Neural crest cell (in vitro differentiated cells): Measurements from ENCODE around the gene ZNRF4. TPM values are rescaled to one million over a fixed set of nuclear protein-coding genes. Genes with fewer than 3 reads are reported as not detected.
A peak's percentile ranks its signal among the peaks of the same experiment; 100 is the strongest.

Source experiments
- DNase-seq: peaks from one replicate; pipeline ENCODE4 v3.0.0; 2021; ENCODE audit warnings: low read depth, mixed read lengths, low spot score
- H3K27ac Mint-ChIP-seq: one replicate; pipeline ENCODE4 v1.8.0; 2021; ENCODE audit warnings: mild to moderate bottlenecking, mixed read lengths; ENCODE audit not compliant: unreplicated experiment
- H3K27me3 Mint-ChIP-seq: 2 replicates; pipeline ENCODE4 v1.8.0; 2021; ENCODE audit warnings: low read depth, mild to moderate bottlenecking, mixed read lengths
- H3K36me3 Mint-ChIP-seq: 2 replicates; pipeline ENCODE4 v1.8.0; 2021; ENCODE audit warnings: low read depth, mild to moderate bottlenecking, mixed read lengths
- H3K4me1 Mint-ChIP-seq: 2 replicates; pipeline ENCODE4 v1.8.0; 2021; ENCODE audit warnings: mixed read lengths
- H3K4me3 Mint-ChIP-seq: one replicate; pipeline ENCODE4 v1.8.0; 2021; ENCODE audit warnings: mild to moderate bottlenecking, mixed read lengths
- H3K9me3 Mint-ChIP-seq: 2 replicates; pipeline ENCODE4 v1.8.0; 2021; ENCODE audit warnings: mixed read lengths
- total RNA-seq: library from RNA; stranded (reverse); gene quantifications from 2 replicates; pipeline ENCODE4 v1.2.1, GENCODE V29; 2021
- TF ChIP-seq, protein P1 (sequence below): fragments of 200-600 bp; sonication (generic); conservative IDR thresholded peaks from 2 replicates; pipeline ENCODE4 v1.5.0; 2021; ENCODE audit warnings: antibody characterized with exemption, mild to moderate bottlenecking

ZNRF4 gene
- total RNA-seq, 1 donor from 2014 or later, result not detected

- Mint-ChIP-seq H3K4me3 (no peak overlapping the region), H3K27me3 (no peaks in the 10 kb centered on the region), H3K9me3 (no peaks in the 10 kb centered on the region), H3K27ac (peak overlapping the region; percentile 57), H3K4me1 (no peaks in the 10 kb centered on the region), H3K36me3 (peaks cover 2% of the 10 kb centered on the region)
- DNase-seq, result no peak
- TF ChIP-seq, protein P1, sequence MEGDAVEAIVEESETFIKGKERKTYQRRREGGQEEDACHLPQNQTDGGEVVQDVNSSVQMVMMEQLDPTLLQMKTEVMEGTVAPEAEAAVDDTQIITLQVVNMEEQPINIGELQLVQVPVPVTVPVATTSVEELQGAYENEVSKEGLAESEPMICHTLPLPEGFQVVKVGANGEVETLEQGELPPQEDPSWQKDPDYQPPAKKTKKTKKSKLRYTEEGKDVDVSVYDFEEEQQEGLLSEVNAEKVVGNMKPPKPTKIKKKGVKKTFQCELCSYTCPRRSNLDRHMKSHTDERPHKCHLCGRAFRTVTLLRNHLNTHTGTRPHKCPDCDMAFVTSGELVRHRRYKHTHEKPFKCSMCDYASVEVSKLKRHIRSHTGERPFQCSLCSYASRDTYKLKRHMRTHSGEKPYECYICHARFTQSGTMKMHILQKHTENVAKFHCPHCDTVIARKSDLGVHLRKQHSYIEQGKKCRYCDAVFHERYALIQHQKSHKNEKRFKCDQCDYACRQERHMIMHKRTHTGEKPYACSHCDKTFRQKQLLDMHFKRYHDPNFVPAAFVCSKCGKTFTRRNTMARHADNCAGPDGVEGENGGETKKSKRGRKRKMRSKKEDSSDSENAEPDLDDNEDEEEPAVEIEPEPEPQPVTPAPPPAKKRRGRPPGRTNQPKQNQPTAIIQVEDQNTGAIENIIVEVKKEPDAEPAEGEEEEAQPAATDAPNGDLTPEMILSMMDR, result no peak
Observed at GRCh38 chr19:5466072-5466471, 10.9 kb downstream of the ZNRF4 start.

- DNase-seq, result no peak
- Mint-ChIP-seq H3K4me3 (no peak overlapping the region), H3K27ac (peak overlapping the region; percentile 35), H3K4me1 (no peaks in the 10 kb centered on the region), H3K9me3 (no peaks in the 10 kb centered on the region), H3K36me3 (peaks cover 2% of the 10 kb centered on the region), H3K27me3 (no peaks in the 10 kb centered on the region)
- TF ChIP-seq, protein P1, result no peak
Observed at GRCh38 chr19:5466814-5467291, 11.6 kb downstream of the ZNRF4 start.

- no peaks in the 10 kb centered on the region for H3K36me3 Mint-ChIP-seq
- H3K27me3 Mint-ChIP-seq, result no peaks in the 10 kb centered on the region
- H3K4me1 Mint-ChIP-seq, result no peaks in the 10 kb centered on the region
- no peak for DNase-seq
- H3K4me3 Mint-ChIP-seq, result no peak overlapping the region
- no peak overlapping the region for H3K27ac Mint-ChIP-seq
- TF ChIP-seq, protein P1, result no peak
- no peaks in the 10 kb centered on the region for H3K9me3 Mint-ChIP-seq
Observed at GRCh38 chr19:5470264-5470671, 15.1 kb downstream of the ZNRF4 start.

GRCh38 chr19:5472286-5472685, 17.1 kb downstream of the ZNRF4 start:
- no peak for DNase-seq
- H3K27me3 Mint-ChIP-seq, result peaks cover 13% of the 10 kb centered on the region
- TF ChIP-seq, protein P1, result no peak
- no peaks in the 10 kb centered on the region for H3K4me1 Mint-ChIP-seq
- no peak overlapping the region for H3K4me3 Mint-ChIP-seq
- H3K9me3 Mint-ChIP-seq, result no peaks in the 10 kb centered on the region
- H3K36me3 Mint-ChIP-seq, result no peaks in the 10 kb centered on the region
- H3K27ac Mint-ChIP-seq, result no peak overlapping the region

DNA sequence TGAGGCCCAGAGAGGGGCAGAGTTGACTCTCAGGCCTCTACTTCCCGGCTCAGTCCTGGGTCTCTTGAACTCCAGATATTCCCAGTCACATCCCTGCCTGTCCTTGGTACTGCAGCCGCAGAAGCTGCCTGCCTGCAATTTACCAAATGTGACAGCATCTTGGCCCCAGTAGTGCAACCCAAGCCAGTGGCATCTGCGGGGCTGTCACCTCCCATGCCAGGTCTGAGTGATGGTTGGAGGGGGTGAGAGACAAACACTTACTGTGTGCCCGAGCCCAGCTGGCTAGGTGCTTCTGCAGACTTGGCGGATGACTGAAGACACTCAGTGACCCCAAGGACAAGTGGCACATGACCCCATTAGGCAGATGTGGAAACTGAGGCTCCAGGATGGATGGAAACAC, 18.4 kb downstream of the ZNRF4 start:
- no peak for DNase-seq
- Mint-ChIP-seq H3K36me3 (no peaks in the 10 kb centered on the region), H3K9me3 (no peaks in the 10 kb centered on the region), H3K27ac (no peak overlapping the region), H3K27me3 (peaks cover 25% of the 10 kb centered on the region), H3K4me1 (peaks cover 5% of the 10 kb centered on the region), H3K4me3 (no peak overlapping the region)
- TF ChIP-seq, protein P1, result no peak
